Measurements from ENCODE around the gene SCUBE1. TPM values are rescaled to one million over a fixed set of nuclear protein-coding genes. Genes with fewer than 3 reads are reported as not detected.

SCUBE1 gene
- total and polyA plus RNA-seq, 2 experiments from 2014 or later = 0.81 to 3.2 TPM

- H3K4me2 ChIP-seq = no peak overlapping the region
- H3K4me3 Mint-ChIP-seq = no peak overlapping the region
- no peak overlapping the region for H3K27ac Mint-ChIP-seq
Measured at GRCh38 chr22:43199541-43199940, 143.6 kb downstream of the SCUBE1 start.

More at GRCh38 chr22:43199541-43199940, 143.6 kb downstream of the SCUBE1 start:
- H3K4me3 ChIP-seq = no peak overlapping the region
- H3K9me2 ChIP-seq (ENCODE audit: insufficient read depth) = no peaks in the 10 kb centered on the region
- 0 out of 2 replicates have a peak, but pooled peaks cover 4% of the 10 kb centered on the region for H3F3A ChIP-seq (replicated peaks; ENCODE audit: low read depth)
- no peaks in the 10 kb centered on the region for H3K36me3 ChIP-seq (ENCODE audit: insufficient read depth)
- ATAC-seq (no peak), DNase-seq (ENCODE audit: low spot score) (no peak)
- H3K27me3 Mint-ChIP-seq (ENCODE audit: insufficient read depth, low read depth, poor library complexity) = peaks cover 11% of the 10 kb centered on the region
- H4K20me1 ChIP-seq (replicated peaks; ENCODE audit: insufficient read depth) = no peaks in the 10 kb centered on the region
- H3K4me1 ChIP-seq (ENCODE audit: insufficient read depth) = peaks cover 3% of the 10 kb centered on the region; the same call in 1 of the 2 replicates
- H3K4me1 Mint-ChIP-seq = peaks cover 10% of the 10 kb centered on the region
- H3K27ac ChIP-seq (ENCODE audit: low read depth) = no peak overlapping the region
- TF ChIP-seq POLR2AphosphoS5 (IDR thresholded peaks at IDR 0.05; ENCODE audit: low read depth) (no peak), CTCF (conservative IDR thresholded peaks at IDR 0.05; ENCODE audit: low read depth in 2 of 2) (no peak), NANOG (IDR thresholded peaks at IDR 0.05; ENCODE audit: borderline replicate concordance) (no peak), ETS1 (IDR thresholded peaks at IDR 0.05) (no peak), EZH2 (IDR thresholded peaks at IDR 0.05; ENCODE audit: low read depth, unreplicated experiment) (no peak), ZNF114 (CRISPR knock-in tag; IDR thresholded peaks at IDR 0.05) (no peak), EZH2phosphoT487 (IDR thresholded peaks at IDR 0.05; ENCODE audit: unreplicated experiment) (no peak), REST (IDR thresholded peaks at IDR 0.05; ENCODE audit: unreplicated experiment) (no peak), STAT1 (IDR thresholded peaks at IDR 0.05; ENCODE audit: unreplicated experiment) (no peak), JUNB (IDR thresholded peaks at IDR 0.05; ENCODE audit: unreplicated experiment) (no peak), CREB1 (CRISPR knock-in tag; IDR thresholded peaks at IDR 0.05; ENCODE audit: low read depth) (no peak), ZNF331 (CRISPR knock-in tag; IDR thresholded peaks at IDR 0.05; ENCODE audit: low read depth) (no peak)
- H3K36me3 Mint-ChIP-seq (ENCODE audit: low read depth) = no peaks in the 10 kb centered on the region
- no peaks in the 10 kb centered on the region for H3K27me3 ChIP-seq (ENCODE audit: insufficient read depth)
- H2AFZ ChIP-seq = no peak overlapping the region
- H3K79me2 ChIP-seq (replicated peaks; ENCODE audit: insufficient read depth) = no peaks in the 10 kb centered on the region
- no peaks in the 10 kb centered on the region; the same call in 2 of the 3 replicates for H3K9me3 Mint-ChIP-seq
